K562 treated with DMSO at 1 percent for 12 hours (cell line): ENCODE results near the gene RYR3. TPM values are rescaled to one million over a fixed set of nuclear protein-coding genes. Genes with fewer than 3 reads are reported as not detected.

Source experiments
- total RNA-seq: library from RNA; unstranded; fragments of 300-600 nt; gene quantifications from 2 replicates; pipeline ENCODE4 v1.2.3, GENCODE V29; 2022; ENCODE audit not compliant: insufficient read depth

RYR3 gene
- total RNA-seq = not detected in 2 replicates

GRCh38 chr15:33310481-33311311, at the start of gene RYR3:
Gene RYR3, plus strand, starts transcription at chr15:33310967. Its CDS starts 79 bp downstream, at chr15:33311046.

Other genes starting within 250 kb of the RYR3 start
- gene FMN1, start 116.3 kb upstream of the RYR3 start, total RNA-seq = 0.25 TPM in 1 of 2 replicates, not detected in the other